Hippocampal formation (tissue), 2 donors: ENCODE results near the gene CDK5RAP1.

Experiments
- DNase-seq, 2 donors: peaks; one replicate each; lab custom pipeline; 2025; lab: John Stamatoyannopoulos, UW

Gene CDK5RAP1

GRCh38 chr20:33386673-33387072, 14.6 kb downstream of the CDK5RAP1 start:
- no peak for DNase-seq

- DNase-seq, result no peak
These were observed 24.0 kb downstream of the CDK5RAP1 start for GRCh38 chr20:33377366-33377765.

GRCh38 chr20:33373735-33374605, 27.3 kb downstream of the CDK5RAP1 start:
- DNase-seq, result no peak

GRCh38 chr20:33372993-33373441, 28.3 kb downstream of the CDK5RAP1 start:
- no peak for DNase-seq

GRCh38 chr20:33370291-33370690, 31.0 kb downstream of the CDK5RAP1 start:
- no peak for DNase-seq

GRCh38 chr20:33362898-33363297, 38.4 kb downstream of the CDK5RAP1 start:
- no peak for DNase-seq

- no peak for DNase-seq
These were observed 41.7 kb downstream of the CDK5RAP1 start for GRCh38 chr20:33359399-33360261.

GRCh38 chr20:33353013-33353402, 48.3 kb downstream of the CDK5RAP1 start:
- no peak for DNase-seq

- DNase-seq, result no peak
These were observed 48.9 kb downstream of the CDK5RAP1 start for GRCh38 chr20:33352258-33353012.

- DNase-seq, result no peak
These were observed 49.6 kb downstream of the CDK5RAP1 start for GRCh38 chr20:33351696-33352095.

GRCh38 chr20:33349493-33349892, 51.8 kb downstream of the CDK5RAP1 start:
- no peak for DNase-seq

- DNase-seq, result no peak
These were observed 53.0 kb downstream of the CDK5RAP1 start for GRCh38 chr20:33348136-33348937.

GRCh38 chr20:33345342-33345741, 56.0 kb downstream of the CDK5RAP1 start:
- no peak for DNase-seq

- no peak for DNase-seq
These were observed 57.8 kb downstream of the CDK5RAP1 start for GRCh38 chr20:33343521-33343920.

GRCh38 chr20:33339515-33340058, 61.7 kb downstream of the CDK5RAP1 start:
- DNase-seq, result no peak

GRCh38 chr20:33338467-33339258, 62.7 kb downstream of the CDK5RAP1 start:
- no peak for DNase-seq

GRCh38 chr20:33337531-33338165, 63.7 kb downstream of the CDK5RAP1 start:
- DNase-seq, result no peak

GRCh38 chr20:33337119-33337518, 64.2 kb downstream of the CDK5RAP1 start:
- DNase-seq, result no peak

GRCh38 chr20:33336375-33336774, 64.9 kb downstream of the CDK5RAP1 start:
- DNase-seq, result no peak

GRCh38 chr20:33334111-33334510, 67.2 kb downstream of the CDK5RAP1 start:
- DNase-seq, result no peak
